Measurements from ENCODE around the gene TSC1.

Gene TSC1

GRCh38 chr9:132863096-132863495 lies 81.3 kb downstream of the TSC1 start:
- no peak for DNase-seq (ENCODE audit: low read depth, low spot score)

- no peak for DNase-seq (ENCODE audit: low read depth, low spot score)
Measured at GRCh38 chr9:132862533-132862932, 81.9 kb downstream of the TSC1 start.

GRCh38 chr9:132861666-132862065 lies 82.8 kb downstream of the TSC1 start:
- no peak for DNase-seq (ENCODE audit: low read depth, low spot score)

GRCh38 chr9:132858751-132859150 lies 85.7 kb downstream of the TSC1 start:
- DNase-seq (ENCODE audit: low read depth, low spot score), result no peak

GRCh38 chr9:132857616-132858342 lies 86.6 kb downstream of the TSC1 start:
- DNase-seq (ENCODE audit: low read depth, low spot score), result peak; percentile 69

- DNase-seq (ENCODE audit: low read depth, low spot score), result peak; percentile 71
Measured at GRCh38 chr9:132857031-132857430, 87.4 kb downstream of the TSC1 start.

GRCh38 chr9:132855904-132856303 lies 88.5 kb downstream of the TSC1 start:
- DNase-seq (ENCODE audit: low read depth, low spot score), result no peak

- no peak for DNase-seq (ENCODE audit: low read depth, low spot score)
Measured at GRCh38 chr9:132854832-132855231, 89.6 kb downstream of the TSC1 start.

GRCh38 chr9:132853482-132853881 lies 90.9 kb downstream of the TSC1 start:
- no peak for DNase-seq (ENCODE audit: low read depth, low spot score)

- peak; percentile 41 for DNase-seq (ENCODE audit: low read depth, low spot score)
Measured at GRCh38 chr9:132849185-132849706, 95.2 kb downstream of the TSC1 start.

GRCh38 chr9:132846918-132847515 lies 97.4 kb downstream of the TSC1 start:
- no peak for DNase-seq (ENCODE audit: low read depth, low spot score)

- DNase-seq (ENCODE audit: low read depth, low spot score), result no peak
Measured at GRCh38 chr9:132846109-132846917, 98.1 kb downstream of the TSC1 start.

- no peak for DNase-seq (ENCODE audit: low read depth, low spot score)
Measured at GRCh38 chr9:132842124-132843044, 102.0 kb downstream of the TSC1 start.

Data from astrocyte of the hippocampus (primary cell).